ENCODE results near the gene C17orf114. TPM values are rescaled to one million over a fixed set of nuclear protein-coding genes. Genes with fewer than 3 reads are reported as not detected.

The C17orf114 gene

GRCh38 chr17:4751932-4752331, 50.2 kb downstream of the C17orf114 start:
- Histone ChIP-seq H3K27me3 (replicated peaks; ENCODE audit: insufficient read depth) (no peaks in the 10 kb centered on the region), H3K4me1 (ENCODE audit: control insufficient read depth in 1 of 2, low read depth in 2 of 2) (no peaks in the 10 kb centered on the region), H3K9me3 (no peaks in the 10 kb centered on the region), H3K4me3 (no peak overlapping the region), H3K36me3 (no peaks in the 10 kb centered on the region), H3K27ac (no peak overlapping the region)
- DNase-seq (ENCODE audit: low spot score) (no peak), ATAC-seq (ENCODE audit: insufficient number of reproducible peaks, low FRiP score, low read depth) (no peak)
- TF ChIP-seq, protein P1, sequence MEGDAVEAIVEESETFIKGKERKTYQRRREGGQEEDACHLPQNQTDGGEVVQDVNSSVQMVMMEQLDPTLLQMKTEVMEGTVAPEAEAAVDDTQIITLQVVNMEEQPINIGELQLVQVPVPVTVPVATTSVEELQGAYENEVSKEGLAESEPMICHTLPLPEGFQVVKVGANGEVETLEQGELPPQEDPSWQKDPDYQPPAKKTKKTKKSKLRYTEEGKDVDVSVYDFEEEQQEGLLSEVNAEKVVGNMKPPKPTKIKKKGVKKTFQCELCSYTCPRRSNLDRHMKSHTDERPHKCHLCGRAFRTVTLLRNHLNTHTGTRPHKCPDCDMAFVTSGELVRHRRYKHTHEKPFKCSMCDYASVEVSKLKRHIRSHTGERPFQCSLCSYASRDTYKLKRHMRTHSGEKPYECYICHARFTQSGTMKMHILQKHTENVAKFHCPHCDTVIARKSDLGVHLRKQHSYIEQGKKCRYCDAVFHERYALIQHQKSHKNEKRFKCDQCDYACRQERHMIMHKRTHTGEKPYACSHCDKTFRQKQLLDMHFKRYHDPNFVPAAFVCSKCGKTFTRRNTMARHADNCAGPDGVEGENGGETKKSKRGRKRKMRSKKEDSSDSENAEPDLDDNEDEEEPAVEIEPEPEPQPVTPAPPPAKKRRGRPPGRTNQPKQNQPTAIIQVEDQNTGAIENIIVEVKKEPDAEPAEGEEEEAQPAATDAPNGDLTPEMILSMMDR (IDR thresholded peaks at IDR 0.05), result no peak

Other genes starting within 250 kb of the C17orf114 start
- gene MYBBP1A, start 246.9 kb downstream of the C17orf114 start, total RNA-seq, result 10 to 100 TPM; 47.4 to 92.6 TPM
- not detected for gene GGT6, start 241.8 kb downstream of the C17orf114 start, total RNA-seq
- 1 to 10 TPM; 2.6 to 2.8 TPM for gene SMTNL2, start 217.8 kb downstream of the C17orf114 start, total RNA-seq
- gene ALOX15, start 160.7 kb downstream of the C17orf114 start, total RNA-seq, result not detected
- 10 to 100 TPM; 21.1 to 71.2 TPM for gene PELP1, start 98.2 kb downstream of the C17orf114 start, total RNA-seq
- 10 to 100 TPM; 64.5 to 66.3 TPM for gene ARRB2, start 91.7 kb downstream of the C17orf114 start, total RNA-seq
- gene MED11, start 70.9 kb downstream of the C17orf114 start, total RNA-seq, result 10 to 100 TPM; 18.8 to 21.9 TPM
- 1 to 10 TPM; 2.5 to 5.8 TPM for gene ZMYND15, start 62.5 kb downstream of the C17orf114 start, total RNA-seq
- gene CXCL16, start 62.4 kb downstream of the C17orf114 start, total RNA-seq, result 10 to 100 TPM; 27.6 to 41.7 TPM
- not detected for gene TM4SF5, start 30.4 kb downstream of the C17orf114 start, total RNA-seq
- 1 to 10 TPM; 5.9 to 8.3 TPM for gene VMO1, start 16.0 kb downstream of the C17orf114 start, total RNA-seq
- gene GLTPD2, start 13.4 kb downstream of the C17orf114 start, total RNA-seq, result not detected
- 100 to 1,000 TPM in 1 of 2 donors, 10 to 100 TPM in 1; 70.0 to 160 TPM for gene PSMB6, start 6.2 kb downstream of the C17orf114 start, total RNA-seq
- 10 to 100 TPM; 38.3 to 75.3 TPM for gene PLD2, start 4.8 kb upstream of the C17orf114 start, total RNA-seq
- 10 to 100 TPM; 44.0 to 45.0 TPM for gene MINK1, start 31.0 kb upstream of the C17orf114 start, total RNA-seq
- gene C17orf107, start 97.2 kb upstream of the C17orf114 start, total RNA-seq, result 1 to 10 TPM; 1.9 to 5.6 TPM
- gene CHRNE, start 100.8 kb upstream of the C17orf114 start, total RNA-seq, result 1 to 10 TPM in 1 of 2 donors, not detected in 1; 4.1 TPM
- gene GP1BA, start 129.9 kb upstream of the C17orf114 start, total RNA-seq, result not detected
- gene SLC25A11, start 137.7 kb upstream of the C17orf114 start, total RNA-seq, result 10 to 100 TPM; 27.0 to 39.7 TPM
- gene RNF167, start 137.9 kb upstream of the C17orf114 start, total RNA-seq, result 10 to 100 TPM; 32.4 to 38.3 TPM
- 1,000 to 10,000 TPM in 1 of 2 donors, 100 to 1,000 TPM in 1; 806 to 1,230 TPM for gene PFN1, start 146.2 kb upstream of the C17orf114 start, total RNA-seq
- gene ENO3, start 148.8 kb upstream of the C17orf114 start, total RNA-seq, result 1 to 10 TPM; 2.5 to 2.7 TPM
- gene SPAG7, start 165.5 kb upstream of the C17orf114 start, total RNA-seq, result 10 to 100 TPM; 32.3 to 43.1 TPM
- gene CAMTA2, start 185.3 kb upstream of the C17orf114 start, total RNA-seq, result 10 to 100 TPM; 31.3 to 34.0 TPM
- gene INCA1, start 195.2 kb upstream of the C17orf114 start, total RNA-seq, result 1 to 10 TPM in 1 of 2 donors, not detected in 1; 1.2 TPM
- gene KIF1C, start 195.6 kb upstream of the C17orf114 start, total RNA-seq, result 100 to 1,000 TPM; 113 to 152 TPM
- not detected for gene SLC52A1, start 233.1 kb upstream of the C17orf114 start, total RNA-seq